ENCODE measurements around the gene KCNAB1.
"Not testable (repeated sequence)": the region's sequence is repeated elsewhere in the genome, so short reads cannot be mapped to it uniquely, and the experiment has no call there.

Gene KCNAB1

GRCh38 chr3:156226676-156227420 lies 106.5 kb downstream of the KCNAB1 start:
- DNase-seq, result no peak

- DNase-seq, result no peak
Observed at GRCh38 chr3:156227704-156228103, 107.3 kb downstream of the KCNAB1 start.

GRCh38 chr3:156230278-156230900 lies 110.0 kb downstream of the KCNAB1 start:
- no peak for DNase-seq

GRCh38 chr3:156231221-156231620 lies 110.8 kb downstream of the KCNAB1 start:
- not testable (repeated sequence) for DNase-seq

- no peak for DNase-seq
Observed at GRCh38 chr3:156233876-156234275, 113.5 kb downstream of the KCNAB1 start.

GRCh38 chr3:156236556-156237260 lies 116.3 kb downstream of the KCNAB1 start:
- DNase-seq, result no peak

GRCh38 chr3:156240642-156241041 lies 120.3 kb downstream of the KCNAB1 start:
- no peak for DNase-seq

GRCh38 chr3:156246961-156247725 lies 126.8 kb downstream of the KCNAB1 start:
- no peak for DNase-seq

- DNase-seq, result no peak
Observed at GRCh38 chr3:156250550-156250949, 130.2 kb downstream of the KCNAB1 start.

GRCh38 chr3:156251424-156251823 lies 131.0 kb downstream of the KCNAB1 start:
- no peak for DNase-seq

GRCh38 chr3:156252656-156253055 lies 132.3 kb downstream of the KCNAB1 start:
- no peak for DNase-seq

GRCh38 chr3:156253150-156253549 lies 132.8 kb downstream of the KCNAB1 start:
- DNase-seq, result no peak

GRCh38 chr3:156256256-156256655 lies 135.9 kb downstream of the KCNAB1 start:
- no peak for DNase-seq

GRCh38 chr3:156256945-156257344 lies 136.6 kb downstream of the KCNAB1 start:
- DNase-seq, result no peak

- DNase-seq, result no peak
Observed at GRCh38 chr3:156258301-156258700, 137.9 kb downstream of the KCNAB1 start.

- DNase-seq, result no peak
Observed at GRCh38 chr3:156259896-156260295, 139.5 kb downstream of the KCNAB1 start.

- no peak for DNase-seq
Observed at GRCh38 chr3:156260331-156260730, 140.0 kb downstream of the KCNAB1 start.

GRCh38 chr3:156264771-156265170 lies 144.4 kb downstream of the KCNAB1 start:
- no peak for DNase-seq

- DNase-seq, result no peak
Observed at GRCh38 chr3:156271508-156271907, 151.1 kb downstream of the KCNAB1 start.

- DNase-seq, result no peak
Observed at GRCh38 chr3:156271995-156272719, 151.8 kb downstream of the KCNAB1 start.

- DNase-seq, result no peak
Observed at GRCh38 chr3:156273111-156273694, 152.8 kb downstream of the KCNAB1 start.

GRCh38 chr3:156274791-156275190 lies 154.4 kb downstream of the KCNAB1 start:
- no peak for DNase-seq

All from activated CD4-positive, alpha-beta T cell treated with anti-CD3 and anti-CD28 coated beads, Interleukin-2, amount 50 U/mL, for 1 hour (primary cell).